NCI-H524 (cell line): ENCODE data around the gene FBH1.
A peak's percentile ranks its signal among the peaks of the same experiment; 100 is the strongest.
"Not testable (repeated sequence)": the region's sequence is repeated elsewhere in the genome, so short reads cannot be mapped to it uniquely, and the experiment has no call there.

Source experiments
- DNase-seq, 2 experiments: peaks; one replicate each; lab custom pipeline; 2025; lab: John Stamatoyannopoulos, UW

Gene FBH1

GRCh38 chr10:5876181-5876768 lies 13.8 kb upstream of the FBH1 start:
- DNase-seq = no peak

- not testable (repeated sequence) for DNase-seq
These were observed 13.0 kb upstream of the FBH1 start for GRCh38 chr10:5877041-5877440.

GRCh38 chr10:5882961-5883360 lies 7.1 kb upstream of the FBH1 start:
- no peak for DNase-seq

GRCh38 chr10:5885619-5886018 lies 4.4 kb upstream of the FBH1 start:
- no peak for DNase-seq

- no peak for DNase-seq
These were observed 3.0 kb upstream of the FBH1 start for GRCh38 chr10:5887029-5887428.

- DNase-seq = no peak
These were observed 2.4 kb upstream of the FBH1 start for GRCh38 chr10:5887641-5888040.

GRCh38 chr10:5888351-5888750 lies 1.7 kb upstream of the FBH1 start:
- no peak for DNase-seq

- peak in 1 of 2 experiments; percentile 13 for DNase-seq
These were observed 1.0 kb upstream of the FBH1 start for GRCh38 chr10:5888843-5889623.

GRCh38 chr10:5890452-5890915 lies 441 bp downstream of the FBH1 start:
- no peak for DNase-seq

- DNase-seq = no peak
These were observed 966 bp downstream of the FBH1 start for GRCh38 chr10:5891009-5891408.

- no peak for DNase-seq
These were observed 2.0 kb downstream of the FBH1 start for GRCh38 chr10:5892007-5892406.

- no peak for DNase-seq
These were observed 3.3 kb downstream of the FBH1 start for GRCh38 chr10:5893321-5893720.

- no peak for DNase-seq
These were observed 4.4 kb downstream of the FBH1 start for GRCh38 chr10:5894403-5894802.

GRCh38 chr10:5894873-5895272 lies 4.8 kb downstream of the FBH1 start:
- DNase-seq = no peak

- DNase-seq = no peak
These were observed 5.3 kb downstream of the FBH1 start for GRCh38 chr10:5895365-5895764.

- no peak for DNase-seq
These were observed 5.8 kb downstream of the FBH1 start for GRCh38 chr10:5895804-5896203.

- no peak for DNase-seq
These were observed 6.4 kb downstream of the FBH1 start for GRCh38 chr10:5896208-5897052.

GRCh38 chr10:5897053-5897340 lies 7.0 kb downstream of the FBH1 start:
- DNase-seq = no peak

GRCh38 chr10:5897504-5897903 lies 7.5 kb downstream of the FBH1 start:
- DNase-seq = no peak

GRCh38 chr10:5898163-5898562 lies 8.1 kb downstream of the FBH1 start:
- DNase-seq = no peak

GRCh38 chr10:5900247-5900646 lies 10.2 kb downstream of the FBH1 start:
- no peak for DNase-seq

GRCh38 chr10:5902511-5903274 lies 12.7 kb downstream of the FBH1 start:
- DNase-seq = no peak
